Gastrocnemius medialis (tissue), 4 donors: ENCODE data around the gene ALG1L2.

Source experiments
- CTCF ChIP-seq, 5 experiments: fragments of 450-650 bp in 3 of 5; fragments of 200-600 bp in 2 of 5; sonication (generic) in 2 of 5; IDR thresholded peaks in 4 of 5; conservative IDR thresholded peaks in 1 of 5; 1 replicate in 4 of 5; 2 replicates in 1 of 5; pipeline ENCODE4 v1.5.1; 2016 to 2019; ENCODE audit warnings: antibody characterized with exemption in 5 of 5, mild to moderate bottlenecking in 3 of 5, moderate library complexity in 3 of 5
- POLR2A ChIP-seq, 2 donors: fragments of 450-650 bp; IDR thresholded peaks; one replicate each; pipeline ENCODE4 v1.6.1; 2017; ENCODE audit warnings: antibody characterized with exemption in 2 of 2, mild to moderate bottlenecking in 2 of 2, moderate library complexity in 2 of 2

- no peak for TF ChIP-seq CTCF (IDR thresholded peaks at IDR 0.05 in 4 of 5, conservative IDR thresholded peaks at IDR 0.05 in 1 of 5)
- no peak for TF ChIP-seq POLR2A (IDR thresholded peaks at IDR 0.05)
Measured at GRCh38 chr3:130085881-130086280, 4.2 kb downstream of the ALG1L2 start.
